Measurements from ENCODE around the gene MCMBP. TPM values are rescaled to one million over a fixed set of nuclear protein-coding genes. Genes with fewer than 3 reads are reported as not detected.

The MCMBP gene
- polyA plus RNA-seq, 1 experiment: 41.6 TPM

- H3K27me3 ChIP-seq (ENCODE audit: control insufficient read depth, insufficient read depth, low read length): no peaks in the 10 kb centered on the region
- CTCF ChIA-PET: interaction anchor here (1.0 to 1.8 kb wide), 3 partner anchors 9 to 81 kb away, joined by 3 to 5 read pairs (median 3); no protein-coding TSS in a partner anchor
- no peak for TF ChIP-seq CTCF (IDR thresholded peaks at IDR 0.05; ENCODE audit: insufficient read depth, low read depth, low read length)
- no peak for DNase-seq (ENCODE audit: low read depth)
- no peak overlapping the region for H3K4me3 ChIP-seq (ENCODE audit: low read depth, low read length)
- peaks cover 16% of the 10 kb centered on the region for H3K36me3 ChIP-seq (ENCODE audit: control insufficient read depth, insufficient read depth, low read length)
- POLR2A ChIA-PET: no interaction called here
Observed at GRCh38 chr10:119831656-119832055, 41.0 kb downstream of the MCMBP start.

- ChIA-PET POLR2A (no interaction called here), CTCF (interaction anchor here (1.0 to 1.8 kb wide), 3 partner anchors 10 to 80 kb away, joined by 3 to 5 read pairs (median 3); no protein-coding TSS in a partner anchor)
- Histone ChIP-seq H3K27me3 (ENCODE audit: control insufficient read depth, insufficient read depth, low read length) (no peaks in the 10 kb centered on the region), H3K4me3 (ENCODE audit: low read depth, low read length) (no peak overlapping the region), H3K36me3 (ENCODE audit: control insufficient read depth, insufficient read depth, low read length) (peaks cover 14% of the 10 kb centered on the region)
- DNase-seq (ENCODE audit: low read depth): no peak
- TF ChIP-seq CTCF (IDR thresholded peaks at IDR 0.05; ENCODE audit: insufficient read depth, low read depth, low read length): no peak
Observed at GRCh38 chr10:119830851-119831250, 41.8 kb downstream of the MCMBP start.

- TF ChIP-seq CTCF (IDR thresholded peaks at IDR 0.05; ENCODE audit: insufficient read depth, low read depth, low read length): no peak
- CTCF ChIA-PET: interaction anchor here (0.9 to 1.2 kb wide), 2 partner anchors 30 to 79 kb away, joined by 5 to 6 read pairs; no protein-coding TSS in a partner anchor
Observed at GRCh38 chr10:119829429-119829828, 43.2 kb downstream of the MCMBP start.

DNA sequence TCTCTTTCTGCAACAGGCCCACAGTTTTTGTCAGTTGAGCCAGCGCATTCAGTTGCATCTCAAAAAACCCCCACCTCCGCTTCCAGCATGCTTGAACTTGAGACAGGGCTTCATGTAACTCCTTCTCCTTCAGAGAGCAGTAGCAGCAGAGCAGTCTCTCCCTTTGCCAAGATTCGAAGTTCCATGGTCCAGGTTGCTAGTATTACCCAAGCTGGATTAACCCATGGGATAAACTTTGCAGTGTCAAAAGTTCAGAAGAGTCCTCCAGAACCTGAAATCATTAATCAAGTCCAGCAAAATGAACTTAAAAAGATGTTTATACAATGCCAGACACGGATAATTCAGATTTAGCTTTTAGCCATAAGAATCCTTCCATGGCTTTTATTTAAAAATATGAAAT, 45.2 kb downstream of the MCMBP start:
- Histone ChIP-seq H3K36me3 (ENCODE audit: control insufficient read depth, insufficient read depth, low read length) (peaks cover 5% of the 10 kb centered on the region), H3K27me3 (ENCODE audit: control insufficient read depth, insufficient read depth, low read length) (no peaks in the 10 kb centered on the region), H3K4me3 (ENCODE audit: low read depth, low read length) (no peak overlapping the region)
- DNase-seq (ENCODE audit: low read depth): no peak
- ChIA-PET POLR2A (no interaction called here), CTCF (interaction anchor here (1.0 kb wide), 1 partner anchor 15 kb away, joined by 3 read pairs; no protein-coding TSS in a partner anchor)
- no peak for TF ChIP-seq CTCF (IDR thresholded peaks at IDR 0.05; ENCODE audit: insufficient read depth, low read depth, low read length)

More at GRCh38 chr10:119829429-119829828, 43.2 kb downstream of the MCMBP start:
- no peak for DNase-seq (ENCODE audit: low read depth)
- no peaks in the 10 kb centered on the region for H3K27me3 ChIP-seq (ENCODE audit: control insufficient read depth, insufficient read depth, low read length)
- peaks cover 11% of the 10 kb centered on the region for H3K36me3 ChIP-seq (ENCODE audit: control insufficient read depth, insufficient read depth, low read length)
- POLR2A ChIA-PET: no interaction called here
- no peak overlapping the region for H3K4me3 ChIP-seq (ENCODE audit: low read depth, low read length)

- Histone ChIP-seq H3K27me3 (ENCODE audit: control insufficient read depth, insufficient read depth, low read length) (no peaks in the 10 kb centered on the region), H3K4me3 (ENCODE audit: low read depth, low read length) (no peak overlapping the region), H3K36me3 (ENCODE audit: control insufficient read depth, insufficient read depth, low read length) (peaks cover 5% of the 10 kb centered on the region; the same call in 1 of the 2 replicates)
- ChIA-PET CTCF (no interaction called here), POLR2A (no interaction called here)
- TF ChIP-seq CTCF (IDR thresholded peaks at IDR 0.05; ENCODE audit: insufficient read depth, low read depth, low read length): no peak
- no peak for DNase-seq (ENCODE audit: low read depth)
Observed at GRCh38 chr10:119826771-119827170, 45.9 kb downstream of the MCMBP start.

Data from BJ (cell line).